Activated CD4-positive, alpha-beta T cell treated with anti-CD3 and anti-CD28 coated beads, Interleukin-2, amount 50 U/mL, for 16 hours (primary cell): ENCODE results near the gene CPSF7.

Experiments
- DNase-seq: peaks from one replicate; pipeline ENCODE4 v3.0.0-alpha.2; 2020

The CPSF7 gene

DNA sequence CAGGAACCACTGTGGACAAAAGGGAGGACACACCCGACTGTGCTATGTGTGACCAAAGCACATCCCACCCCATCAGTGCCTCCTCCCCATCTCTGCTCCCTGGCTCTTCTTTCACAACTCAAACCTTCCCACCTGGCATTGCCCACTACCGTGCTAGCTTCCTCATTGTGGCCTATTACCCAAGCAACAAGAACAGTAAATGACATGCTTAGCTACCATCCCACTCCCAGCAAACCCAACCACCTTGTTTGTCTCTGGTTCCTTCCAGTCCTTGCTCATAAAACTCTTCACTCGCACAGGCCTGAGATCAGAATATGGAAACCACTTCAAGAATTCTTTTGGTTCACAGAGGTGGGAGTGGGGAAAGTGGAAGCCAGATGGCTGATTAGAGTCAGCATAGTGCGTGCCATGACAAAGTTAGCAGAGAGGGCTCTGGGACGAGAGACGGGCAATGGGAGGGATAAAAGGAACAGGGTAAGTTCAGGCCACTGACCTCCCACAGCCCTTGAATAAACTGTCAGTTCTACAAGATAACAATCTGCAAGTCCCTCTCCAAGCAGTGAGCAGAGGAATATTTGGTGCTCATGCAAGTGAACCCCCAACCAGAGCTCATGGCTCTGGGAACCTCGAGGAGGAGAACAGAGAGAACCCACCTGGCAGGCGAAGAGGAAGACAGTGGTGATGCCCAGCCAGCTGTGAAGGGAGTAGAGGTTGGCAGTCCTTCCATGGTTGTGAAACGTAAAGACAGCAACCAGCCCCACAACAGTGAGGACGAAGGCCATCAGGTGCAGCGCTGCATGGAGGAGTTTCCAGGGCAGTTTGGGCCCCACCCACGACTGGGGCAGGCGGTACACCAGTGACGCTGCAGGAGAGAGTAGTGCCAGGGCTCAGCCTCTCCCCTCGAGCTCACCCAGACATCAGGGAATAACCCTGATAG lies 76.4 kb downstream of the CPSF7 start:
- DNase-seq: no peak
